H1 (cell line): ENCODE results near the gene PTPRD. TPM values are rescaled to one million over a fixed set of nuclear protein-coding genes. Genes with fewer than 3 reads are reported as not detected.

Source experiments
- CTCF ChIA-PET: fragments of 300-600 bp; sonication (Branson Sonifier 250); formaldehyde crosslinking; loops from one replicate; lab custom pipeline; 2021; ENCODE audit not compliant: partially characterized antibody; lab: Charles Lee
- POLR2A ChIA-PET: fragments of 300-600 bp; sonication (Branson Sonifier 250); formaldehyde crosslinking; loops from one replicate; lab custom pipeline; 2021; ENCODE audit warnings: inconsistent platforms; ENCODE audit not compliant: partially characterized antibody; lab: Charles Lee
- DNase-seq, 2 experiments: peaks; one replicate each; pipeline versions ENCODE4 v3.0.0 to v3.0.0-alpha.2; 2010 to 2022; ENCODE audit warnings: low spot score in 2 of 2, low read depth in 1 of 2, mixed read lengths in 1 of 2
- FAIRE-seq: peaks from 2 replicates; lab custom pipeline; 2011; peaks lifted over from hg19 to GRCh38; lab: Jason Lieb, UNC
- H2AFZ ChIP-seq: 2 replicates; pipeline ENCODE4 v1.8.1; 2012; ENCODE audit warnings: low read length, inconsistent platforms
- H2AK5ac ChIP-seq: 2 replicates; pipeline ENCODE4 v1.6.1; 2013; ENCODE audit warnings: low read depth, low read length
- H2BK120ac ChIP-seq: replicated peaks from 2 replicates; pipeline ENCODE3; 2013; ENCODE audit warnings: low read depth, low read length, inconsistent platforms
- H2BK12ac ChIP-seq: 2 replicates; pipeline ENCODE4 v1.6.1; 2013; ENCODE audit warnings: low read depth, low read length
- H2BK15ac ChIP-seq: 2 replicates; pipeline ENCODE4 v1.6.1; 2013; ENCODE audit warnings: low read length
- H2BK20ac ChIP-seq: 2 replicates; pipeline ENCODE4 v1.6.1; 2013; ENCODE audit warnings: low read length
- H2BK5ac ChIP-seq: 2 replicates; pipeline ENCODE4 v1.6.1; 2013; ENCODE audit warnings: low read depth, low read length
- H3K14ac ChIP-seq: 2 replicates; pipeline ENCODE4 v1.6.1; 2013; ENCODE audit warnings: inconsistent platforms; ENCODE audit not compliant: insufficient read length
- H3K18ac ChIP-seq: 2 replicates; pipeline ENCODE4 v1.6.1; 2013; ENCODE audit warnings: low read length; ENCODE audit errors: extremely low read depth
- H3K23ac ChIP-seq: 2 replicates; pipeline ENCODE4 v1.6.1; 2013; ENCODE audit warnings: inconsistent platforms; ENCODE audit not compliant: insufficient read length
- H3K23me2 ChIP-seq: 2 replicates; pipeline ENCODE4 v1.6.1; 2013; ENCODE audit warnings: low read depth, low read length
- H3K27ac ChIP-seq: 2 replicates; pipeline ENCODE4 v1.6.1; 2011; ENCODE audit warnings: low read depth, low read length, inconsistent platforms
- H3K27me3 ChIP-seq, 4 experiments: replicated peaks in 1 of 4; 1 replicate in 1 of 4; 2 replicates in 3 of 4; pipeline versions ENCODE4 v1.6.1 to v1.8.1; 2011 to 2013; ENCODE audit warnings: low read length in 3 of 4, mild to moderate bottlenecking in 3 of 4, inconsistent platforms in 2 of 4, mixed read lengths in 2 of 4, moderate library complexity in 1 of 4; ENCODE audit not compliant: control insufficient read depth in 3 of 4, insufficient read depth in 3 of 4; ENCODE audit errors: extremely low read depth in 1 of 4
- H3K36me3 ChIP-seq, 4 experiments: 2 replicates each; pipeline versions ENCODE4 v1.6.1 to v1.8.1; 2011 to 2013; ENCODE audit warnings: mild to moderate bottlenecking in 4 of 4, low read length in 3 of 4, moderate library complexity in 2 of 4, control low read depth in 1 of 4, inconsistent platforms in 1 of 4; ENCODE audit not compliant: insufficient read depth in 4 of 4, control insufficient read depth in 2 of 4
- H3K4ac ChIP-seq: replicated peaks from 2 replicates; pipeline ENCODE3; 2013; ENCODE audit warnings: low read length, low read depth, mixed read lengths, inconsistent platforms; ENCODE audit not compliant: insufficient read length
- H3K4me1 ChIP-seq, 4 experiments: replicated peaks in 1 of 4; 1 replicate in 1 of 4; 2 replicates in 3 of 4; pipeline versions ENCODE4 v1.6.1 to v1.8.1; 2011 to 2013; ENCODE audit warnings: low read length in 3 of 4, inconsistent platforms in 2 of 4, mixed read lengths in 1 of 4; ENCODE audit not compliant: insufficient read depth in 4 of 4, control insufficient read depth in 3 of 4
- H3K4me2 ChIP-seq, 2 experiments: 2 replicates each; pipeline versions ENCODE4 v1.6.1 to v1.8.1; 2011 to 2013; ENCODE audit warnings: low read depth in 2 of 2, low read length in 2 of 2, control low read depth in 1 of 2, inconsistent platforms in 1 of 2, mild to moderate bottlenecking in 1 of 2; ENCODE audit not compliant: insufficient read depth in 1 of 2
- H3K4me3 ChIP-seq, 4 experiments: fragments of 200-600, 300-600 bp in 1 of 4; sonication (generic), shearing (Covaris generic), sonication (Bioruptor Twin) in 1 of 4; 2 replicates each; pipeline versions ENCODE4 v1.5.1 to v1.8.1; 2011 to 2016; ENCODE audit warnings: low read length in 4 of 4, low read depth in 3 of 4, control low read depth in 2 of 4, inconsistent platforms in 2 of 4, mild to moderate bottlenecking in 2 of 4, mixed read lengths in 1 of 4, moderate library complexity in 1 of 4; ENCODE audit not compliant: insufficient read depth in 2 of 4; ENCODE audit errors: extremely low read depth in 1 of 4
- H3K56ac ChIP-seq: replicated peaks from 2 replicates; pipeline ENCODE3; 2013; ENCODE audit warnings: low read depth, mild to moderate bottlenecking, mixed read lengths, low read length, inconsistent platforms; ENCODE audit not compliant: insufficient read length
- H3K79me1 ChIP-seq: 2 replicates; pipeline ENCODE4 v1.6.1; 2013; ENCODE audit warnings: low read depth, low read length, control low read depth
- H3K79me2 ChIP-seq, 2 experiments: 2 replicates each; pipeline versions ENCODE4 v1.6.1 to v1.8.1; 2012 to 2013; ENCODE audit warnings: low read length in 2 of 2, mild to moderate bottlenecking in 2 of 2, inconsistent platforms in 1 of 2; ENCODE audit not compliant: insufficient read depth in 2 of 2, control insufficient read depth in 1 of 2
- H3K9ac ChIP-seq, 4 experiments: replicated peaks in 1 of 4; 1 replicate in 1 of 4; 2 replicates in 3 of 4; pipeline versions ENCODE4 v1.6.1 to v1.8.1; 2011 to 2013; ENCODE audit warnings: low read depth in 3 of 4, low read length in 3 of 4, control low read depth in 2 of 4, mild to moderate bottlenecking in 2 of 4, moderate library complexity in 2 of 4, inconsistent platforms in 1 of 4; ENCODE audit errors: extremely low read depth in 1 of 4
- H3K9me3 ChIP-seq, 2 experiments: 2 replicates each; pipeline versions ENCODE4 v1.6.1 to v1.8.1; 2012 to 2013; ENCODE audit warnings: mild to moderate bottlenecking in 2 of 2, moderate library complexity in 2 of 2, control low read depth in 1 of 2, inconsistent platforms in 1 of 2, low read depth in 1 of 2, low read length in 1 of 2, mixed read lengths in 1 of 2; ENCODE audit not compliant: insufficient read depth in 2 of 2
- H4K20me1 ChIP-seq, 2 experiments: replicated peaks in 1 of 2; 2 replicates each; pipeline versions ENCODE3 to v1.8.1; 2011 to 2013; ENCODE audit warnings: inconsistent platforms in 2 of 2, low read length in 2 of 2, mild to moderate bottlenecking in 1 of 2; ENCODE audit not compliant: insufficient read depth in 2 of 2, control insufficient read depth in 1 of 2
- H4K5ac ChIP-seq: 2 replicates; pipeline ENCODE4 v1.6.1; 2013; ENCODE audit warnings: low read length, low read depth, mixed read lengths, inconsistent platforms; ENCODE audit not compliant: insufficient read length
- H4K8ac ChIP-seq: 2 replicates; pipeline ENCODE4 v1.8.0; 2013; ENCODE audit warnings: mild to moderate bottlenecking, moderate library complexity, low read length, inconsistent platforms; ENCODE audit not compliant: insufficient read depth; ENCODE audit errors: extremely low read depth
- H4K91ac ChIP-seq: replicated peaks from 2 replicates; pipeline ENCODE3; 2013; ENCODE audit warnings: low read length, mixed read lengths, inconsistent platforms; ENCODE audit not compliant: insufficient read length
- CHD1 ChIP-seq: IDR thresholded peaks from 2 replicates; pipeline ENCODE4 v1.6.1; 2012; ENCODE audit warnings: low read depth, low read length, improper control_type of control experiment
- HDAC2 ChIP-seq, 2 experiments: fragments of 300-600 bp in 1 of 2; sonication (generic) in 1 of 2; IDR thresholded peaks; 2 replicates each; pipeline ENCODE4 v1.6.1; 2011 to 2012; ENCODE audit warnings: low read depth in 2 of 2, low read length in 2 of 2, mild to moderate bottlenecking in 2 of 2, moderate library complexity in 2 of 2, borderline replicate concordance in 1 of 2, inconsistent platforms in 1 of 2
- POLR2A ChIP-seq, 2 experiments: IDR thresholded peaks; 1 replicate in 1 of 2; 2 replicates in 1 of 2; pipeline ENCODE4 v1.6.1; 2011; ENCODE audit warnings: low read depth in 2 of 2, low read length in 2 of 2, mild to moderate bottlenecking in 2 of 2; ENCODE audit errors: control extremely low read depth in 1 of 2
- SIN3A ChIP-seq, 2 experiments: IDR thresholded peaks in 1 of 2; conservative IDR thresholded peaks in 1 of 2; 2 replicates each; pipeline ENCODE4 v1.6.1; 2011 to 2012; ENCODE audit warnings: low read length in 2 of 2, improper control_type of control experiment in 1 of 2, low read depth in 1 of 2, mild to moderate bottlenecking in 1 of 2
- WGBS, 2 experiments: shearing (Covaris generic) in 1 of 2; methylation state at CpG; one replicate each; pipeline versions ENCODE4 v1.1.6 to v1.1.7; 2013 to 2015; ENCODE audit warnings: low lambda C conversion rate in 2 of 2, mixed read lengths in 2 of 2, inconsistent platforms in 1 of 2, low coverage in 1 of 2, missing lambda C conversion rate in 1 of 2; ENCODE audit not compliant: insufficient replicate concordance in 2 of 2, insufficient coverage in 1 of 2, insufficient read length in 1 of 2; ENCODE audit errors: extremely low coverage in 1 of 2, missing lambda C conversion rate in 1 of 2; 5-methylcytosine and 5-hydroxymethylcytosine counted together
- polyA plus RNA-seq, 7 experiments: library from polyadenylated mRNA; depleted of rRNA in 3 of 7; stranded (reverse) in 5 of 7; unstranded in 2 of 7; fragments of >200 nt in 5 of 7; fragments of 200-250 nt in 2 of 7; gene quantifications; 1 replicate in 5 of 7; 2 replicates in 1 of 7; 4 replicates in 1 of 7; pipeline versions ENCODE4 v1.2.1 to v1.2.3, GENCODE V29; 2011 to 2013; ENCODE audit warnings: missing spikeins in 2 of 7, mixed read lengths in 2 of 7
- total RNA-seq: library from RNA; stranded (reverse); fragmentation: NEBNext Ultra II Directional; extraction: Animal tissue kit (Norgen Biotek cat#: 25700); gene quantifications from 2 replicates; pipeline ENCODE4 v1.2.1, GENCODE V29; 2021

PTPRD gene
- total and polyA plus RNA-seq, 2 of the 8 experiments (the other 6 are each of a cell fraction or from before 2014, with no cell fraction given) = 17.2 to 77.0 TPM

- no peak for TF ChIP-seq POLR2A (IDR thresholded peaks at IDR 0.05; ENCODE audit: control extremely low read depth in 1 of 2, low read depth in 2 of 2, low read length in 2 of 2)
Observed at GRCh38 chr9:9078301-9078700, 1534.5 kb downstream of the PTPRD start (continued).

GRCh38 chr9:9061627-9062026, 1551.2 kb downstream of the PTPRD start:
- H3K27me3 ChIP-seq = no peaks in the 10 kb centered on the region
- no peak overlapping the region for H3K56ac ChIP-seq
- H3K23me2 ChIP-seq = no peaks in the 10 kb centered on the region
- POLR2A ChIA-PET = no interaction called here
- no peaks in the 10 kb centered on the region for H4K20me1 ChIP-seq
- no peak overlapping the region for H3K14ac ChIP-seq
- H3K18ac ChIP-seq = no peak overlapping the region
- H2AK5ac ChIP-seq = no peak overlapping the region
- no peak overlapping the region for H2BK12ac ChIP-seq
- H3K4me1 ChIP-seq = no peaks in the 10 kb centered on the region
- no peak overlapping the region for H4K5ac ChIP-seq
- H3K27ac ChIP-seq = no peak overlapping the region
- no peak overlapping the region for H2BK20ac ChIP-seq
- DNase-seq = no peak
- WGBS, 2 experiments = 93% methylated on average over 2 of the region's 2 CpGs; no CpG with 5 or more reads in 1 of the 2 experiments
- H3K79me1 ChIP-seq = no peaks in the 10 kb centered on the region
- TF ChIP-seq SIN3A (conservative IDR thresholded peaks at IDR 0.05 in 1 of 2, IDR thresholded peaks at IDR 0.05 in 1 of 2; ENCODE audit: low read depth in 1 of 2, low read length in 2 of 2) (no peak), HDAC2 (IDR thresholded peaks at IDR 0.05; ENCODE audit: borderline replicate concordance in 1 of 2, low read depth in 2 of 2, low read length in 2 of 2) (no peak), CHD1 (no peak)
- FAIRE-seq = no peak
- no peak overlapping the region for H4K91ac ChIP-seq
- no peak overlapping the region for H3K9ac ChIP-seq
- no peaks in the 10 kb centered on the region for H3K36me3 ChIP-seq
- no peak overlapping the region for H2BK120ac ChIP-seq
- H3K9me3 ChIP-seq = no peaks in the 10 kb centered on the region
- no peak overlapping the region for H3K23ac ChIP-seq
- H3K79me2 ChIP-seq = no peaks in the 10 kb centered on the region
- CTCF ChIA-PET = no interaction called here
- no peak overlapping the region for H2AFZ ChIP-seq
- H2BK5ac ChIP-seq = no peak overlapping the region
- H4K8ac ChIP-seq = no peak overlapping the region
- H3K4me3 ChIP-seq = no peak overlapping the region
- H3K4me2 ChIP-seq = no peak overlapping the region
- no peak overlapping the region for H3K4ac ChIP-seq
- no peak overlapping the region for H2BK15ac ChIP-seq
